SK-N-SH (cell line): ENCODE measurements around the gene SERPINB13. TPM values are rescaled to one million over a fixed set of nuclear protein-coding genes. Genes with fewer than 3 reads are reported as not detected.

ENCODE experiments used
- CTCF ChIA-PET: fragments of 300-600, 350-600 bp; formaldehyde crosslinking; extraction: SDS; loops from one replicate; lab custom pipeline; 2021; lab: Yijun Ruan, JAX
- POLR2A ChIA-PET: fragments of 350-600 bp; sonication (Branson Sonifier 250); formaldehyde crosslinking; extraction: SDS; loops from one replicate; lab custom pipeline; 2020; ENCODE audit warnings: antibody characterized with exemption, inconsistent platforms; lab: Yijun Ruan, JAX
- DNase-seq: peaks from one replicate; pipeline ENCODE4 v3.0.0; 2012
- H2AFZ ChIP-seq: fragments of 200-600 bp; sonication (generic); 2 replicates; pipeline ENCODE4 v1.8.1; 2016; ENCODE audit warnings: antibody characterized with exemption, mild to moderate bottlenecking, low read depth
- H3F3A ChIP-seq: fragments of 200-600 bp; sonication (generic); replicated peaks from 2 replicates; pipeline ENCODE3; 2016; ENCODE audit warnings: antibody characterized with exemption, mild to moderate bottlenecking; ENCODE audit not compliant: insufficient read depth
- H3K27ac ChIP-seq, 2 experiments: fragments of 200-500 bp in 1 of 2; fragments of 200-600 bp in 1 of 2; sonication (Bioruptor generic) in 1 of 2; sonication (generic), shearing (Covaris generic) in 1 of 2; 2 replicates each; pipeline versions ENCODE4 v1.5.1 to v1.6.1; 2014 to 2016; ENCODE audit warnings: low read depth in 2 of 2, inconsistent platforms in 1 of 2, low read length in 1 of 2, mild to moderate bottlenecking in 1 of 2, mixed read lengths in 1 of 2
- H3K27me3 ChIP-seq: fragments of 200-600 bp; sonication (generic), shearing (Covaris generic); 2 replicates; pipeline ENCODE4 v1.6.1; 2016; ENCODE audit warnings: mixed run types; ENCODE audit not compliant: insufficient read depth
- H3K36me3 ChIP-seq, 2 experiments: fragments of 200-500 bp in 1 of 2; fragments of 200-600 bp in 1 of 2; sonication (Bioruptor generic) in 1 of 2; sonication (generic) in 1 of 2; replicated peaks in 1 of 2; 2 replicates each; pipeline versions ENCODE3 to v1.5.1; 2014 to 2016; ENCODE audit warnings: low read length in 1 of 2, mild to moderate bottlenecking in 1 of 2; ENCODE audit not compliant: insufficient read depth in 2 of 2, control insufficient read depth in 1 of 2
- H3K4me1 ChIP-seq, 2 experiments: fragments of 200-500 bp in 1 of 2; fragments of 200-600 bp in 1 of 2; sonication (Bioruptor generic) in 1 of 2; sonication (generic), shearing (Covaris generic) in 1 of 2; 2 replicates each; pipeline versions ENCODE4 v1.5.1 to v1.6.1; 2014 to 2016; ENCODE audit warnings: low read depth in 1 of 2, low read length in 1 of 2, mixed run types in 1 of 2; ENCODE audit not compliant: insufficient read depth in 2 of 2, control insufficient read depth in 1 of 2
- H3K4me2 ChIP-seq: fragments of 200-600 bp; sonication (generic), shearing (Covaris generic); 2 replicates; pipeline ENCODE4 v1.6.1; 2017; ENCODE audit warnings: mixed run types
- H3K4me3 ChIP-seq, 2 experiments: fragments of 200-500 bp in 1 of 2; fragments of 200-600 bp in 1 of 2; sonication (Bioruptor generic) in 1 of 2; sonication (generic), shearing (Covaris generic) in 1 of 2; 2 replicates each; pipeline versions ENCODE4 v1.5.1 to v1.8.1; 2014 to 2016; ENCODE audit warnings: low read depth in 2 of 2, inconsistent platforms in 1 of 2, low read length in 1 of 2, mild to moderate bottlenecking in 1 of 2, mixed read lengths in 1 of 2, moderate library complexity in 1 of 2
- H3K79me2 ChIP-seq: fragments of 200-600 bp; sonication (generic); 2 replicates; pipeline ENCODE4 v1.8.1; 2017; ENCODE audit warnings: mild to moderate bottlenecking; ENCODE audit not compliant: insufficient read depth
- H3K9ac ChIP-seq: fragments of 200-600 bp; sonication (generic); 2 replicates; pipeline ENCODE4 v1.6.1; 2017; ENCODE audit warnings: mixed run types
- H3K9me2 ChIP-seq: fragments of 200-600 bp; sonication (generic); 2 replicates; pipeline ENCODE4 v1.6.1; 2017; ENCODE audit warnings: mixed run types
- H3K9me3 ChIP-seq: fragments of 200-600 bp; sonication (generic); 2 replicates; pipeline ENCODE4 v1.6.1; 2017; ENCODE audit warnings: mixed run types, mild to moderate bottlenecking, moderate library complexity
- H4K20me1 ChIP-seq: fragments of 200-600 bp; sonication (generic); 2 replicates; pipeline ENCODE4 v1.6.1; 2017; ENCODE audit warnings: mild to moderate bottlenecking, mixed run types; ENCODE audit not compliant: insufficient read depth
- FOSL2 ChIP-seq: IDR thresholded peaks from 2 replicates; pipeline ENCODE4 v1.4.0; 2012; ENCODE audit warnings: low read depth, mild to moderate bottlenecking, moderate library complexity, borderline replicate concordance
- NFIC ChIP-seq: IDR thresholded peaks from 2 replicates; pipeline ENCODE4 v1.4.0; 2012; ENCODE audit warnings: borderline replicate concordance
- POLR2AphosphoS5 ChIP-seq: IDR thresholded peaks from 2 replicates; pipeline ENCODE4 v1.6.1; 2012; ENCODE audit warnings: low read depth, low read length
- TCF12 ChIP-seq: IDR thresholded peaks from 2 replicates; pipeline ENCODE4 v1.4.0; 2012
- WGBS: methylation state at CpG from one replicate; pipeline ENCODE4 v1.1.6; 2017; ENCODE audit warnings: low lambda C conversion rate; 5-methylcytosine and 5-hydroxymethylcytosine counted together
- polyA plus RNA-seq, 3 experiments: library from polyadenylated mRNA; depleted of rRNA; stranded (reverse); fragments of >200 nt; gene quantifications; 2 replicates each; pipeline ENCODE4 v1.2.3, GENCODE V29; 2012

SERPINB13 gene
- polyA plus RNA-seq, 1 of the 3 experiments (the other 2 are of a cell fraction), result not detected

GRCh38 chr18:63648241-63648640 lies 61.1 kb downstream of the SERPINB13 start:
- ChIA-PET POLR2A (no interaction called here), CTCF (no interaction called here)
- no peaks in the 10 kb centered on the region for H3K36me3 ChIP-seq
- peak overlapping the region; percentile 50; the same call in 1 of the 2 replicates for H2AFZ ChIP-seq
- no peaks in the 10 kb centered on the region for H4K20me1 ChIP-seq
- peak overlapping the region; percentile 41; the same call in 1 of the 2 replicates for H3K4me2 ChIP-seq
- no peaks in the 10 kb centered on the region for H3K9me2 ChIP-seq
- no peak overlapping the region for H3K9ac ChIP-seq
- peak; percentile 23; the same call in 1 of the 2 replicates for TF ChIP-seq TCF12
- TF ChIP-seq FOSL2, result peak; percentile 36; the same call in 1 of the 2 replicates
- TF ChIP-seq POLR2AphosphoS5, result no peak
- peak; percentile 15; the same call in 1 of the 2 replicates for TF ChIP-seq NFIC
- peak overlapping the region in 1 of 2 experiments; percentile 44; a peak in 2 of 4 replicates for H3K27ac ChIP-seq
- no peaks in the 10 kb centered on the region for H3F3A ChIP-seq
- H3K79me2 ChIP-seq, result no peaks in the 10 kb centered on the region
- H3K4me1 ChIP-seq, result peaks cover 0 to 6% of the 10 kb centered on the region in 2 experiments; a peak in 1 of 4 replicates
- no peak overlapping the region for H3K4me3 ChIP-seq
- no peaks in the 10 kb centered on the region for H3K9me3 ChIP-seq
- WGBS, result 3% methylated on average over 7 of the region's 7 CpGs
- DNase-seq, result no peak
- no peaks in the 10 kb centered on the region for H3K27me3 ChIP-seq

Other genes starting within 250 kb of the SERPINB13 start
- gene KDSR, start 220.1 kb upstream of the SERPINB13 start, polyA plus RNA-seq (2012; rRNA removed), result 21.2 and 22.3 TPM in 2 replicates
- 15.0 and 18.0 TPM in 2 replicates for gene VPS4B, start 164.9 kb upstream of the SERPINB13 start, polyA plus RNA-seq (2012; rRNA removed)
- not detected in 2 replicates for gene SERPINB5, start 110.4 kb upstream of the SERPINB13 start, polyA plus RNA-seq (2012; rRNA removed)
- not detected in 2 replicates for gene SERPINB12, start 45.0 kb upstream of the SERPINB13 start, polyA plus RNA-seq (2012; rRNA removed)
- gene SERPINB4, start 56.9 kb downstream of the SERPINB13 start, polyA plus RNA-seq (2012; rRNA removed), result 0.06 TPM in 1 of 2 replicates, not detected in the other
- gene SERPINB3, start 74.5 kb downstream of the SERPINB13 start, polyA plus RNA-seq (2012; rRNA removed), result 0.07 TPM in 1 of 2 replicates, not detected in the other
- not detected in 2 replicates for gene SERPINB11, start 115.6 kb downstream of the SERPINB13 start, polyA plus RNA-seq (2012; rRNA removed)
- 99.5 and 170 TPM in 2 replicates for gene SERPINB7, start 188.1 kb downstream of the SERPINB13 start, polyA plus RNA-seq (2012; rRNA removed)